Erythroblast (primary cell): Measurements from ENCODE around the gene PIRT.
"Not testable (repeated sequence)": the region's sequence is repeated elsewhere in the genome, so short reads cannot be mapped to it uniquely, and the experiment has no call there.

Experiments
- DNase-seq, 2 experiments: peaks; one replicate each; lab custom pipeline; 2025; lab: John Stamatoyannopoulos, UW
- GATA1 ChIP-seq: IDR thresholded peaks from 2 replicates; pipeline ENCODE4 v1.6.1; 2011; ENCODE audit warnings: low read depth, mild to moderate bottlenecking, control low read depth, low read length, moderate library complexity
- POLR2A ChIP-seq: IDR thresholded peaks from 2 replicates; pipeline ENCODE4 v1.6.1; 2011; ENCODE audit warnings: mild to moderate bottlenecking, low read length

PIRT gene

GRCh38 chr17:10837921-10838320 is at the start of gene PIRT:
Gene PIRT (minus strand): TSS chr17:10838087. CDS start chr17:10825645, 12,442 bp downstream.
- TF ChIP-seq POLR2A (no peak), GATA1 (no peak)
- no peak for DNase-seq

- DNase-seq: no peak
- no peak for TF ChIP-seq GATA1
- no peak for TF ChIP-seq POLR2A
These were observed 44.1 kb upstream of the PIRT start for GRCh38 chr17:10881959-10882358.

GRCh38 chr17:10879190-10879836 is 41.4 kb upstream of the PIRT start:
- no peak for TF ChIP-seq GATA1
- TF ChIP-seq POLR2A: no peak
- DNase-seq: peak in 1 of 2 experiments; percentile 2

GRCh38 chr17:10875984-10876555 is 38.2 kb upstream of the PIRT start:
- DNase-seq: peak; percentile 30 to 54
- no peak for TF ChIP-seq POLR2A

- TF ChIP-seq POLR2A (no peak), GATA1 (no peak)
These were observed 37.6 kb upstream of the PIRT start for GRCh38 chr17:10875430-10875851.

GRCh38 chr17:10871914-10872313 is 34.0 kb upstream of the PIRT start:
- TF ChIP-seq POLR2A: no peak
- no peak for TF ChIP-seq GATA1
- no peak for DNase-seq

More at GRCh38 chr17:10875430-10875851, 37.6 kb upstream of the PIRT start:
- DNase-seq: peak; percentile 16 to 28

GRCh38 chr17:10870336-10871050 is 32.6 kb upstream of the PIRT start:
- TF ChIP-seq POLR2A: no peak
- TF ChIP-seq GATA1: no peak

GRCh38 chr17:10868744-10869143 is 30.9 kb upstream of the PIRT start:
- DNase-seq: not testable (repeated sequence)

More at GRCh38 chr17:10870336-10871050, 32.6 kb upstream of the PIRT start:
- no peak for DNase-seq

GRCh38 chr17:10859051-10859450 is 21.2 kb upstream of the PIRT start:
- TF ChIP-seq GATA1: no peak
- TF ChIP-seq POLR2A: no peak

GRCh38 chr17:10857976-10858375 is 20.1 kb upstream of the PIRT start:
- DNase-seq: no peak
- TF ChIP-seq POLR2A (no peak), GATA1 (no peak)

More at GRCh38 chr17:10859051-10859450, 21.2 kb upstream of the PIRT start:
- no peak for DNase-seq

- not testable (repeated sequence) for DNase-seq
These were observed 8.7 kb upstream of the PIRT start for GRCh38 chr17:10846636-10847035.

GRCh38 chr17:10845388-10845751 is 7.5 kb upstream of the PIRT start:
- TF ChIP-seq GATA1: no peak
- TF ChIP-seq POLR2A: no peak
- no peak for DNase-seq

- peak; percentile 77 to 85 for DNase-seq
- TF ChIP-seq POLR2A: no peak
- no peak for TF ChIP-seq GATA1
These were observed 6.9 kb upstream of the PIRT start for GRCh38 chr17:10844621-10845387.

GRCh38 chr17:10843811-10844210 is 5.9 kb upstream of the PIRT start:
- DNase-seq: peak; percentile 30 to 41
- TF ChIP-seq POLR2A: no peak
- TF ChIP-seq GATA1: no peak
